ENCODE data around the gene AFMID.

AFMID gene

GRCh38 chr17:78180083-78180482 is 7.1 kb upstream of the AFMID start:
- DNase-seq (ENCODE audit: low spot score): no peak

GRCh38 chr17:78180508-78180907 is 6.7 kb upstream of the AFMID start:
- no peak for DNase-seq (ENCODE audit: low spot score)

GRCh38 chr17:78182504-78182903 is 4.7 kb upstream of the AFMID start:
- no peak for DNase-seq (ENCODE audit: low spot score)

- no peak for DNase-seq (ENCODE audit: low spot score)
Observed at GRCh38 chr17:78183916-78184315, 3.2 kb upstream of the AFMID start.

GRCh38 chr17:78184351-78184750 is 2.8 kb upstream of the AFMID start:
- DNase-seq (ENCODE audit: low spot score): no peak

- DNase-seq (ENCODE audit: low spot score): no peak
Observed at GRCh38 chr17:78184868-78185267, 2.3 kb upstream of the AFMID start.

GRCh38 chr17:78185981-78186691 is 1.0 kb upstream of the AFMID start:
- no peak for DNase-seq (ENCODE audit: low spot score)

GRCh38 chr17:78196716-78197115 is 9.6 kb downstream of the AFMID start:
- no peak for DNase-seq (ENCODE audit: low spot score)

GRCh38 chr17:78197147-78197832 is 10.1 kb downstream of the AFMID start:
- no peak for DNase-seq (ENCODE audit: low spot score)

GRCh38 chr17:78200451-78200850 is 13.3 kb downstream of the AFMID start:
- DNase-seq (ENCODE audit: low spot score): no peak

GRCh38 chr17:78202666-78203065 is 15.5 kb downstream of the AFMID start:
- DNase-seq (ENCODE audit: low spot score): no peak

GRCh38 chr17:78204387-78205123 is 17.4 kb downstream of the AFMID start:
- DNase-seq (ENCODE audit: low spot score): no peak

GRCh38 chr17:78205124-78205775 is 18.1 kb downstream of the AFMID start:
- no peak for DNase-seq (ENCODE audit: low spot score)

GRCh38 chr17:78206298-78206697 is 19.1 kb downstream of the AFMID start:
- DNase-seq (ENCODE audit: low spot score): no peak

- DNase-seq (ENCODE audit: low spot score): no peak
Observed at GRCh38 chr17:78208486-78208885, 21.3 kb downstream of the AFMID start.

- no peak for DNase-seq (ENCODE audit: low spot score)
Observed at GRCh38 chr17:78210111-78210510, 22.9 kb downstream of the AFMID start.

GRCh38 chr17:78211032-78211431 is 23.9 kb downstream of the AFMID start:
- DNase-seq (ENCODE audit: low spot score): no peak

GRCh38 chr17:78214016-78214705 is 27.0 kb downstream of the AFMID start, which contains the start of gene BIRC5:
BIRC5 (plus strand) TSS chr17:78214253; CDS start chr17:78214317, 64 bp downstream.
- peak; percentile 91 for DNase-seq (ENCODE audit: low spot score)

GRCh38 chr17:78214706-78215061 is 27.5 kb downstream of the AFMID start:
- DNase-seq (ENCODE audit: low spot score): no peak

- no peak for DNase-seq (ENCODE audit: low spot score)
Observed at GRCh38 chr17:78219396-78220150, 32.4 kb downstream of the AFMID start.

- DNase-seq (ENCODE audit: low spot score): no peak
Observed at GRCh38 chr17:78223061-78223460, 35.9 kb downstream of the AFMID start.

All from activated CD4-positive, alpha-beta T cell treated with anti-CD3 and anti-CD28 coated beads, Interleukin-2, Interleukin-4, amounts not matched to agents 100 ng/mL and 50 ng/mL, durations not matched to agents 16 hours and 8 hours (primary cell).